ENCODE results near the gene IRF3.

IRF3 gene

GRCh38 chr19:49616945-49617344, 48.7 kb downstream of the IRF3 start:
- no peak for DNase-seq (ENCODE audit: low spot score)

- no peak for DNase-seq (ENCODE audit: low spot score)
Measured at GRCh38 chr19:49616532-49616931, 49.1 kb downstream of the IRF3 start.

- DNase-seq (ENCODE audit: low spot score) = peak; percentile 26
Measured at GRCh38 chr19:49615861-49616260, 49.8 kb downstream of the IRF3 start.

- DNase-seq (ENCODE audit: low spot score) = peak; percentile 32
Measured at GRCh38 chr19:49614096-49614833, 51.4 kb downstream of the IRF3 start.

- no peak for DNase-seq (ENCODE audit: low spot score)
Measured at GRCh38 chr19:49613374-49613773, 52.3 kb downstream of the IRF3 start.

Data from D341Med (cell line).